Measurements from ENCODE around the gene TAOK1.

- TF ChIP-seq CTCF (IDR thresholded peaks at IDR 0.05) (no peak), POLR2A (IDR thresholded peaks at IDR 0.05) (no peak)
Observed at GRCh38 chr17:29445844-29446243, 55.7 kb downstream of the TAOK1 start.

Measured in uterus (tissue), 2 donors.